ENCODE results near the gene ERN2.
"Not testable (repeated sequence)": the region's sequence is repeated elsewhere in the genome, so short reads cannot be mapped to it uniquely, and the experiment has no call there.

ERN2 gene

DNA sequence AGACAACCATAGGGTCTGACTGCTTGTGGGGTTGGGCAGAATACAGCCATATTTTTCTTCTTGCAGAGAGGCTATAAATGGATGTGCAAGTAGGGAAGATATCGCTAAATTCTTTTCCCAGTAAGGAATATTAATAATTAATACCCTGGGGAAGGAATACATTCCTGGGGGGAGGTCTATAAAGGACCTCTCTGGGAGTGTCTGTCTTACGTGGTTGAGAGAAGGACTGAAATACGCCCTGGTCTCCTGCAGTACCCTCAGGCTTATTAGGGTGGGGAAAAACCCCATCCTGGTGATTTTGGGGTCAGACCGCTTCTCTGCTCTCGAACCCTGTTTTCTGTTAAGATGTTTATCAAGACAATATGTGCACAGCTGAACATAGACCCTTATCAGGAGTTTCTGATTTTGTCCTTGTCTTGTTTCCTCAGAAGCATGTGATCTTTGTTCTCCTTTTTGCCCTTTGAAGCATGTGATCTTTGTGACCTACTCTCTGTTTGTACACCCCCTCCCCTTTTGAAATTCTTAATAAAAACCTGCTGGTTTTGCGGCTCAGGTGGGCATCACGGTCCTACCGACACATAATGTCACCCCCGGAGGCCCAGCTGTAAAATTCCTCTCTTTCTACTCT lies 9.7 kb upstream of the ERN2 start:
- not testable (repeated sequence) for DNase-seq

DNA sequence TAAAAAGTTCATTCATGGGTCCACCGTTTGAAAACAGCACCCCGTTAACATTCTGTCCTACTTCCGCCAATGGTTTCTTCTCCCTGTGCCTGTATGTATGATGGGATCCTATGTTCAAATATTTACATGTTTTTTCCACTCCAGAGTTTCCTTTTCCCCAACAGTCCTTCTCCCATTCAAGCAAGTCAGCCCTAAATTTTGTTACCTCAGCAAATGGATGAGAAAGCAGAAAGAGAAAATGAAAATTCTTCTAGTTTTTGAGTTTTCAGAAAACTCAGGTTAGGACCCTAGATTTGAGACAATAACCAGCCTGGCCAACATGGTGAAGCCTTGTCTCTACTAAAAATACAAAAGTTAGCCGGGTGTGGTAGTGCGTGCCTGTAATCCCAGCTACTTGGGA lies 3.5 kb upstream of the ERN2 start:
- DNase-seq = no peak

DNA sequence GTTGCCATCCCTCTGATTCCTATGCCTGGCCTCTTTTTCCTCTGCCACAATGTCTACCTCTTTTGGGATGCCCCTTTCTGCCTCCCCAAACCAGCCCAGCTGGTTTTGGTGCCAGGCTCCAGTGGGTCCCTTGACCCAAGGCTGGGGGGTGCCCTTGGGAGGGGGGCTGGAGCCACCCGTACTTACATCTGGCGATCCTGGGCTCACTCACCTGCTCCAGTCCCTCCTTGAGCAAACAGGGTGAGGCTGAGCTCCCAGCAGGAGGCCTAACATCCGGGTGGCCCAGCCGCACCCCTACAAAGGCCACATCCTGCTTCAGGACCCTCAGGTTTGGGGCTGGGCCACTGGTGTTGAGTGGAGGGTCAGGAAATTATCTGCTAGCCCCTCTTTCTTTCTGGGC lies 1.2 kb downstream of the ERN2 start:
- DNase-seq = no peak

DNA sequence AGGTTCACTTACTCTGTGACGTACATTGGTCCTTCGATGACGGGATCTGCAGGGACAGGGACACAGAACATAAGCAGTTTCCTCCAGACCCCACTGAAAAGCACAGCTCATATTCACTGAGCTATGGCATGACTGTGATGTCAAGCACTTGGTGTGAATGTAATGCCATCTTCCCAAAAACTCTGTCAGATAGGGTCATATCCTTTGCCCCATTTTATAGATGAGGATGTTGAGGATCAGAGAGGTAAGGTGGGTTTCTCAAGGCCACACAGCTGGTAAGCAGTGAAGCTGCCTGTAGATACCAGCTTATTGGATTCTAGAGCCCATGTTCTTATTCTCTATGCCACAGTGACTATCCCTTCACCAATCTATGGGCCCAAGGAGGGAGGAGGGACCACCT lies 2.5 kb downstream of the ERN2 start:
- DNase-seq = no peak

DNA sequence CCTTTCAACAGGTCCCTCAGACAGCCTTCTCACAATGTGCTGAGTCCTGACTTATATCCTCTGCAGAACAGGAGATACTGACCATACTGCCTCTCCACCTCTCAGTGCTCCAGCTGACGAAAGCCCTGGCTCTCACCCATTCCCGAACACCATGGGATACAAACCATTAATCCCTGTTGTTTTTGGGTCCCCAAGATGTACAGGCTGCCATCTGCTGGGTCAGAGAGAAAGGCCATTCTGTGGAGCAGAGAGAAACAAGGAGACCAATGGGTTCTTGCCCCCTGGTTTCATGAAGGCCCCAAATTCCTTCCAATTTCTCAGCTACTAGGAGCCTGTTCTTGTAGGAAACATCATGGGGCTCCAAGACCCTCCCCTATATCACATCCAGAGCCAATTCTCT lies 3.0 kb downstream of the ERN2 start:
- DNase-seq = no peak

DNA sequence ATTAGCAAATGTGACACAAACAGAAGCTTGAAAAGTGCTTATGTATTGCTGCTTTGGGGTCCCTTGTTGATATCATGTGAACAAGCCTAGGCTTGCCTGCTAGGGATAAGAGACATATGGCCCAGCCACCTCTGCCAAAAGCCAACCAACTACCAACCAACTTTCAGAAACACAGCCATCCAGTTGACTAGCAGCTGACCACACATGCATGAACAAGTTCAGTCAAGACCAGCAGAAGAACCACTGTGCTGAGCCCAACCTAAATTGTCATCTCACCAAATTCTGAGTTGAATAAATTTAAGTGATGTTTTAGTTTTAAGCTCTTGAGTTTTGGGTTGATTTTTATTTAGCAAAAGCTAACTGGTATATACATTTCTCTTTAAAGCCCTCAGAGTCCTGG lies 3.5 kb downstream of the ERN2 start:
- no peak for DNase-seq

DNA sequence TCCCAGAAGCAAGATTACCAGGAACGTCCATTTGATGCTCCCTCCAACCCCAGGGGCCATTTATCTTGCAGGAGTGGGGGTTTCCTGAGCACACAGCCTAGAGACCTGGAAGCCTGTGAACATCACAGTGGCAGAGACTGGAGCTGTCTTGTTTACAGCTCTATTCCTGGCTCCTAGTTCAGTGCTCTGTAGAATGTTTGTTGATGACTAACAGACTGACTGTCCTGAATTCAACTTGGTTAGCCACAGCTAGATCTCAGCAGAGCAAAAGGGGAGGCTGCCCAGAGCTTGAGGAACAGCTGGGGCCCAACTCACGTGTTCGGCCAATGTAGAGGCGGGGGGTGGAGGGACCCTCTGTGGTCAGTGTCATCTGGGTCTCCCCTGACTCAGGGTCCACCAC lies 6.6 kb downstream of the ERN2 start:
- DNase-seq = no peak

DNA sequence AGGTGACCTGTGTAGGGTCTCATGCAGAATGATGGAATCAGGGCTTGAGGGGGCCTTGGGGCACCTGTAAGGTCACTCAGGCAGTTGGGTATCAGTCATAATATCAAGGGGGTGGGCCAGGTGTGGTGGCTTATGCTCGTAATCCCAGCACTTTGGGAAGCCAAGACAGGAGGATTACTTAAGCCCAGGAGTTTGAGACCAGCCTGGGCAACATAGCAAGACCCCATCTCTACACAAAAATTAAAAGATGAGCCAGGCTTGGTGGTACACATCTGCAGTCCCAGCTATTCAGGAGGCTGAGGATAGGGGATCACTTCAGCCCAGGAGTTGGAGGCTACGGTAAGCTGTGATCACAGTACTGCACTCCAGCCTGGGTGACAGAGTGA lies 7.5 kb downstream of the ERN2 start:
- no peak for DNase-seq

DNA sequence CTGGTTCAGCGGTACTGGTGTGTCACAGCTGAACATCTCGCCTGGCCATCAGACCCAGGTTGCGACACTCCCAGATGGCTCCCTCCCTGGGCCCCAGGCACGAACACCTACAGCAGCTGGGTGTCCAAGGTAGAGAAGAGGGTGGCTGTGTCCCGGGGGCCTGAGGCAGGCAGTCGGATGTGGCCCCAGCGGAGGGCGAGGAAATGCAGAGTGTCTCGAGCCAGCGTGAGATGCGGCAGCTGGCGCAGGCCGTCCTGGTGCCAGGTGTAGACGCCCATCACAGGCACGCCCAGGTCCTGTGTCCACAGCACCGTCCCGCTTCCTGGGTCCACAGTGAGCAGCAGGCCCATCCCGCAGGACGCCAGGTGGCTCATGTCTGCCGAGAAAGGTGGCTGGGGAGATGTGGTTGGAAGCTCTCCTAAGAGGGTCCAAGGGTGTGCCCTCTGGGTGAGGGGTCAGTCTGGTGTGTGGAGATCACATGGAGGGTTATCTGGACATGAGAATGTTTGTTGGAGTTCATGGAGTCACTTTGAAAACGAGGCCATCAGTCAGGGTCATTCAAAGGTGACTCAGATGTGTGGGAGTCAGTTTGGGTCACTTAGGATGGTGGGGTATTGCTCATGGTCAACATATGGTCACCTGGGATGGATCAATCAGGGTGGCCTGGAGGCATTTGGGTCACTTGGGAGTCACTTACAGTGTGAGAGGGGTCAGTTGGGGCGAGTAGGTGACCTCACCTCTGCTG lies 8.1 kb downstream of the ERN2 start:
- no peak for DNase-seq

DNA sequence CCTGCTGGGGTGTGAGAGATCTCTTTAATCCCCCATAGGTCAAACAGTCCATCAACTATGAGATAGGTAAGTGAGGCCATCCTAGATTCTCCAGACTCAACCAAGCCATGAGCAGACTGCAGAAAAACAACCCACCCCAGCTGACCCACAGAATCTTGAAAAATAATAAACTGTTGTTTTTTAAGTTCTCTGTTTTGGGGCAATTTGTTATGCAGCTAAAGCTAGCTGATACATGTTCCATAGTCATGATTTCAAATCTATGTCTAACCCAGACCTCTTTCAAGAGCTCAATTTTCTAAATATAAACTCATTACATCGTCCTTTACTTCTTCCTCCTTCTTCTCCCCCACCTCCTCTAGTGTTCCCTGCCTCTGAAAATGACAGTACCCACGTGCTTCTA lies 10.1 kb downstream of the ERN2 start:
- no peak for DNase-seq

DNA sequence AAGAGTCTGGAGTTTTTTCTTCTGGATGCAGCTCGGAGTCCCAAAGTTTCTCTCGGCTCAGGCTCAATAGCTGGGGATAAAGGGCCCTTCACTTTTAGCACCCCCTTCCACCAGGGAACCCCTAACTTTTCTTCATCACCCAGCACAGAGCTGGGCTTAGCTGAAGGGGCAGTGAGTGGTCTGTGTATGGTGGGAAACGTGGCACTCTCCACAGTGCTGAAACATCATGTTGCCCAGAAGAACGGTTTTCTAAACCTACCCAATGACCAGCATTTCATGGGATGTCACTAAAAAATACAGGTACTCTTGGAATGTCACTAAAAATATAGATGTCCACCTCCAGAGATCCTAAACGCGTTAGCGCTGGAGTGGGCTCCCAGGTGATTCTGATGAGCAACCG lies 12.0 kb downstream of the ERN2 start:
- DNase-seq = no peak

DNA sequence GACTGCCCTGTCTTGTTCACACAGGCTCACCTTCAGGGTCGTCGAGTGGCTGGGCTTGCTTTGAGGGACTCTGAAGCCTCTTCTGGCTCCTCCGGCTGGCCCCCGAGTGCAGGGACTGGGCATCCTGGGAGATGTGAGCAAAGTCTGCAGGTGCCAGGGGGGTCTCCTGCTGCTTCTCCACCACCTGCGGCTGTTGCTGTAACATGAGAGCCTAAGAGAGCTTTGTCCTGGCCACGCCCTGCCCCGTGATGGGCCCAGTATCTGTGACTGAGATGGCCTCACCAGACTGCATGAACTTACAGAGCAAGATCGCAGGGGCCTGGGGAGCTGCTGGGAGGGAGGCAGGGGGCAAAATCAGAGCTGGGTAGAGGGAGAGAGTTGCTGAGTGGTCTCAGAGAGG lies 12.5 kb downstream of the ERN2 start:
- DNase-seq = no peak

DNA sequence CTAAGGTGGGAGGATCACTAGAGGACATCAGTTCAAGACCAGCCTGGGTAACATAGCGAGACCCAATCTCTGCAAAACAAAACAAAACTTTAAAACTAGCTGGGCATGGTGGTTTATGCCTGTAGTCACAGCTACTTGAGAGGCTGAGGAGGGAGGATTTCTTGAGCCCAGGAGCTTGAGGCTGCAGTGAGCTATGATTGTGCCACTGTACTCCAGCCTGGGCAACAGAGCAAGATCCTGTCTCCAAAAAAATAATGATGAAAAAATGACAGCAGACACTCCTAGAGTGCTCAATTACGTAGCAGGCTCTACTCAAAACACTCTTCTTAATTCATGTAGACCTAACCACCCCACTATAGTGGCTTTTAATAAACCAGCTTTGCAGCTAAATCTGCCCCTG lies 12.9 kb downstream of the ERN2 start:
- DNase-seq = no peak

DNA sequence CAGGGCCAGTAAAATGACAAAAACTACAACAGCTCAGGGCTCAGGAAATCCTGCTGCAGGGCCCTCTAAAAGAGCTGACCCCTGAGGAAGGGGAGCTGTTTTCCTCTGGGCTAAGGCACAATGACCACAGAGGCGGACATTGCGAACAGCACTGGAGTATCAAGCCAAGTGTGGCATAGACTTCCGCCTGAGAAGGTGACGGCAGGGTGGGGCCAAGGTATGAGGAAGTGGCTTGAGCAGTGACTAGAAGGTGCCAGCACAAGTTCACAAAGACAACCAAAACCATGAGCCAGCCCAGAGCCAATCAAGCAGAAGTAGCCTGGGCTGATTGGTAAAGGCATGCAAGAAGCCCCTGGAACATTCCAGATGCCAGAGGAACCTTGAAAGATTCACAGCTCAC lies 13.9 kb downstream of the ERN2 start:
- no peak for DNase-seq

DNA sequence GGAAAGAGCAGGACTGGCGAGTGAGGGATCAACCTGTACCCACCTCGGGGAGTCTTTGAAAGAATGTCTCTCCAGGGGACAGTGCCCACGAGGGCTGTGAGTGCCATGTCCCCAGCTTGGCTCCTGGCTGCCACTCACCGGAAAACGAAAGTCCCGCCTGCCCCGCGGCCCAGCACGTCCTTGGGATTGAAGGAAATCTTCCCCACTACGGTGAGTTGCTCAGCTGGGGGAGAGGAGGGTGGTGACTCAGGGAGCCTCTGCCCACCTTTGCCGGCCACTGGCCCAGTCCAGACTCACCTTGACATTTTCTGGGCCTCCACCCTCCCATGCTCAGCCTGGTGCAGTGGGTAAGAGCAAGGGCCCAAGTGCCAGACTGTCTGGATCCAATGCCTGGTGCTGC lies 17.3 kb downstream of the ERN2 start:
- DNase-seq = no peak

DNA sequence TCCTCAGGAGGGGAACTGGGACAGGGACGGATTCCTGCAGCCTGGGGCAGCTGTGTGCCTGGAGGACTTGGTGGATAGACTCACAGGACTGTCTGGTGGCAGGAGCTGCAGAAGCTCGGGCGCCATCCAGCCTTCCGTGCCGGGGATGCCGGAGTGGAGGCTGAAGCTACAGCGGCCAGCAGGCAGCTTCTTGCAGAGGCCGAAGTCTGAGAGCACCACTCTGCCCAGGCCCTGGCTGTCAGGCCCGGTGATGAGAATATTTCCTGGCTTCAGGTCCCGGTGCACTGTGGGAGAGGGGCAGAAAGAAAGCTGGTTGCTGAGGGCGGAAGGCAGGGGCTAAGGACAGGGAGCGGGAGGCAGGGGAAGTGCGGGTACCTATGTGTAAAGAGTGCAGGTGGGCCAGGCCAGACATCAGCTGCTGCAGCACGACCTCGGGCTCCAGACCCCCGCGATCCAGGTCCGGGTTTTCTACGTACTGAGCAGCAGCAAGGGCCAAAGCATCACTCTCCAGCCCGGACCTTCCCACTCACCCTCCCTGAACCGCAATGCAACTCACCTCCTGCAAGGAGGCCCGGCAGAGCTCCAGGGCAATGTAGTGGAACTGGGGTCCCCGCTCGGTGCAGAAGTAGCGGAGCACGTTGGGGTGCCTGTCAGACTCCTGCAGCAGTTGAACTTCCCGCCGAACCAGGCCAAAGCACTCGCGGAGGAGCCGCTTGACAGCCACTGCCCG lies 18.2 kb downstream of the ERN2 start:
- peak; percentile 29 for DNase-seq

DNA sequence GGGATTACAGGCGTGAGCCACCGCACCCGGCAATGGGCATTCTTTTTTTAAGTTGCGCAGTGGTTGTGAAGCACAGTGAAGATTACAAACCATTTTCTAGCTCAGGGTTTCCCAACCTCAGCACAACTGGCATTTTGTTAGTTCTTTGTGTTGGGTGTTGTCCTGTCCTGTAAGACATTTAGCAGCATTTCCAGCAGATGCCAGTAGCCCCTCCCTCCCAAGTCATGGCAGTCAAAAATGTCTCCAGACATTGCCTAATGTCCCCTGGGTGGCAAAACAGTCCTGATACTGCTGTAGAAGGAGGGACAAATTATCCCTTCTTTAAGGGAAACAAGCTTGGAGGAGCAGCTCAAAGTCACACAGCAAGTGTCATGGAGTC lies 18.8 kb downstream of the ERN2 start:
- DNase-seq = no peak

DNA sequence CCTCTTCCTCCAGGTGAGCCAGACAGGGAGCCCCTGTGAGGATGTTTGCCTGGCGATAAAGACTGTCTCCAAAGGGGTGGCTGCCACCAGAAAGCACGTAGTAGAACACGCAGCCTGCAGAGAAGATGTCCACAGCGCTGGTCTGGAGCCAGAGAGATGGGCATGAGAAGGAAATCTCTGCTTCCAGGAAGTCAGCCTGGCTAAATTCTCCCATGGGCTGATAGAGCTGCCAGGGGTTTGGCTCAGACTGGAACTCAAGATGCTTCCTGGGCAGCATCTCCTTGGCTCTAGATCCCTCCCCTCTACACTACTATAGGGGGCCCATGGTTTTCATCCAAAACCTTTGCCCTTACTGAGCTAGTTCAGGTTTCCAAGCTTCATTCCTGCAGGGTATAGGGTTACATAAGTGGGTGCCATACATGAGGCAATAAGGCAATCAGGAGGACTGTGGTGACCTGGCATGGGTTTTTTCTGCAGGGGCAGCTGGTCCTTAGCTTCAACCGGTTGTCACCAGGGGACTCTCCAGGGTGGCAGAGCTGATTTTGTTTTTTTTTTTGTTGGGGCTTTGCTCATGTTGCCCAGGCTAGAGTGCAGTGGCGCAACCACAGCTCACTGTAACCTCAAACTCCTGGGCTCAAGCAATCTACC lies 20.7 kb downstream of the ERN2 start:
- DNase-seq = no peak

DNA sequence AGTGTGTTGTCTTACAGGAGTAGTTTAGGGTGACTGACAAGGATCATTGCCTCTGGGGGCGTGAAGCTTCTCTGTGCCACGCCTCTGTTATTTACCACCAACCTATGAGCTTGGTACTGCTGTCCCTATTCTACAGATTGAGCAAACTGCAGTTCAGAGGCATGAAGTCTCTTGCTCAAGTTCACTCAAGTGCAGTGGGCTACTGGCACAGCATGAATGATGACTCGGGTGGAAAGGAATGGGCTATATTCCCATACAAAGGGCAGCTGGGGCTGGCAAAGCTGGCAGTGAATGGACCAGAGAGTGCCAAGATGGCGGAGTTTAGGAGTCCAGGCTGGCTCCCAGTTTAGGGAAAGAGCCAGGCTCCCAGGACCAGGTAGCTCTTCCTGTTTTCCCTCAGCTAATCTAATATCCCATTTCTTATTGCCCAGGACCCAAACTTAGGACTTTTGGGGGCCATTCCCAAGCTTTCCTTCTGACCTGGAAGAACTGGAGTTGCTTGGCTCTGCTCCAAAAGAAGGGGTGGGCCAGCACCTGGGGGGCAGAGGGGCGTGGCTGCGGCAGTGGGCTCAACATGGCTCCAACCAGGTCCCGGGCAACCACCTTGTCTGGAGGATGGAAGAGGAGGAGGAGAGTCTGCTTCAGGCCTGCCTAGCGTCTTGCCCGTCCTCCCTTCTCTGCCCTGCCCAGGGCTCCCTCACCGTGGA lies 21.4 kb downstream of the ERN2 start:
- peak; percentile 28 for DNase-seq

DNA sequence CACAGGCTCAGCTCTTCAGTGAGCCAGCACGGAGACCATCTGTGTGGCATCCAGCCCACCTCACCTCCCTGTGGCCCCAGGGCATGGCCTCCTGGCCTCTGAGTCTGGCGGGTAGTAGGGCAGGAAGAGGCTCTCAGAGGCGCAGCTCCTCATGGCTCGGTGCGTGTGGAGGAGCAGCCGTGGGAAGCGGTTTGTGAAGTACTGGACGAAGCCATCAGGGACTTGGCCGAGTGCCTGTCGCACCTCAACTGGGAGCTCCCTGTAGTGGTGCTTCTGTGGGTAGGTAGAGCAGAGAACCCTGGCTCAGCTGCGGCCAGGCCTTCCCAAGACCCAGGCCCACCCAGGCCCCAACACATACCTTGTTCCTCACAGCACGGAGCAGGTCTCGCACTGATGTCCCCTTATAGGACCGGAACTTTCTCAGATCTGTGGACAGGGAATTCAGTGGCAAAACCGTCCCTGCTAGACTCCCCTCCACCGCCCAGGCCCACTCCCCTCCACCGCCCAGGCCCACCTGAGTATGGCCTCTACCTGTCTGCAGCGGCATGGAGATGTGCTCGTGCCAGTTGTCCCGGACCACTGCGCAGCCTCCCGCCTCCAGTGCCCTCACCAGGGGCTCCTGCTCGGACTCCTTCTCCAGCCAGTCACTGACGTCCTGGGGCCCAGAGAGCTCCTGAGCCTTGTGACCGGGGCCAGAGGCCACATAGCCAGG lies 22.1 kb downstream of the ERN2 start:
- DNase-seq = no peak

DNA sequence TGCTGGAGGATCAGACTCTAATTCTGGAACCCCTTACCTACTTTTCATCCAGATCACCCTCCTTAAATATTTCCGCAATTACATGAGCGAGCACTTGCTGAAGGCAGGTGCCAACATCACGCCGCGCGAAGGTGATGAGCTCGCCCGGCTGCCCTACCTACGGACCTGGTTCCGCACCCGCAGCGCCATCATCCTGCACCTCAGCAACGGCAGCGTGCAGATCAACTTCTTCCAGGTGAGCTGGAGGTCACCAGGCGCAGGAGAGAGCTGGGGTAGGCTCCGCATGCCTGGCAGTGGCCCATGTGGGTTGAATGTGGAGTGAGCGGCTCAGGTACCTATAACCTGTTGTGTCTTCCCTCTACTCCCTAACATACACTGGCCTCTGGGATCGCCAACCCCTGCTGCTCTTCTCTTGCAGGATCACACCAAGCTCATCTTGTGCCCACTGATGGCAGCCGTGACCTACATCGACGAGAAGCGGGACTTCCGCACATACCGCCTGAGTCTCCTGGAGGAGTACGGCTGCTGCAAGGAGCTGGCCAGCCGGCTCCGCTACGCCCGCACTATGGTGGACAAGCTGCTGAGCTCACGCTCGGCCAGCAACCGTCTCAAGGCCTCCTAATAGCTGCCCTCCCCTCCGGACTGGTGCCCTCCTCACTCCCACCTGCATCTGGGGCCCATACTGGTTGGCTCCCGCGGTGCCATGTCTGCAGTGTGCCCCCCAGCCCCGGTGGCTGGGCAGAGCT lies 23.4 kb downstream of the ERN2 start:
- DNase-seq = no peak

Data from fibroblast of skin of back (primary cell).